DND-41 (cell line): Measurements from ENCODE around the gene C1QB.

Experiments
- ATAC-seq: fragments of 200-7000 bp; cut with Tn5 transposase; 3 replicates; pipeline ENCODE4 v1.9.1; 2021; ENCODE audit warnings: low read depth; ENCODE audit not compliant: insufficient read depth
- DNase-seq: peaks from one replicate; pipeline ENCODE4 v3.0.0-alpha.2; 2020
- H2AFZ ChIP-seq: 2 replicates; pipeline ENCODE4 v1.6.0; 2012; ENCODE audit warnings: low read depth, low read length
- H3K27ac ChIP-seq: 2 replicates; pipeline ENCODE4 v1.5.1; 2012; ENCODE audit warnings: low read length, inconsistent platforms
- H3K27me3 ChIP-seq: fragments of 200-600 bp; sonication (generic); 2 replicates; pipeline ENCODE4 v1.6.0; 2012; ENCODE audit warnings: low read length, mild to moderate bottlenecking, inconsistent platforms; ENCODE audit not compliant: insufficient read depth, poor library complexity
- H3K36me3 ChIP-seq: 2 replicates; pipeline ENCODE4 v1.5.1; 2012; ENCODE audit warnings: low read length, inconsistent platforms; ENCODE audit not compliant: insufficient read depth
- H3K4me1 ChIP-seq: 2 replicates; pipeline ENCODE4 v1.5.1; 2012; ENCODE audit warnings: mild to moderate bottlenecking, low read length; ENCODE audit not compliant: insufficient read depth
- H3K4me2 ChIP-seq: 2 replicates; pipeline ENCODE4 v1.6.0; 2012; ENCODE audit warnings: mild to moderate bottlenecking, moderate library complexity, low read length, inconsistent platforms; ENCODE audit not compliant: insufficient read depth
- H3K4me3 ChIP-seq, 2 experiments: fragments of 200-600 bp in 1 of 2; shearing (Covaris generic) in 1 of 2; 2 replicates each; pipeline ENCODE4 v1.5.1; 2012 to 2016; ENCODE audit warnings: inconsistent platforms in 2 of 2, low read length in 2 of 2, mild to moderate bottlenecking in 2 of 2, low read depth in 1 of 2, moderate library complexity in 1 of 2
- H3K79me2 ChIP-seq: 2 replicates; pipeline ENCODE4 v1.6.0; 2012; ENCODE audit warnings: low read length, inconsistent platforms; ENCODE audit not compliant: insufficient read depth
- H3K9ac ChIP-seq: 2 replicates; pipeline ENCODE4 v1.6.0; 2012; ENCODE audit warnings: low read depth, mild to moderate bottlenecking, inconsistent platforms, low read length, moderate library complexity
- H3K9me3 ChIP-seq: 2 replicates; pipeline ENCODE4 v1.5.1; 2012; ENCODE audit warnings: low read length, moderate library complexity, mild to moderate bottlenecking, inconsistent platforms; ENCODE audit not compliant: insufficient read depth, severe bottlenecking
- H4K20me1 ChIP-seq: 2 replicates; pipeline ENCODE4 v1.6.0; 2012; ENCODE audit warnings: low read length; ENCODE audit not compliant: insufficient read depth
- CTCF ChIP-seq: IDR thresholded peaks from 2 replicates; pipeline ENCODE4 v1.5.1; 2012; ENCODE audit warnings: borderline replicate concordance, low read length, moderate library complexity, mild to moderate bottlenecking; ENCODE audit not compliant: poor library complexity, severe bottlenecking; ENCODE audit errors: extremely low read depth
- EZH2 ChIP-seq: IDR thresholded peaks from 3 replicates; pipeline ENCODE4 v1.6.1; 2012; ENCODE audit warnings: borderline replicate concordance, low read depth, mild to moderate bottlenecking, moderate library complexity, low read length, inconsistent platforms; ENCODE audit not compliant: severe bottlenecking

The C1QB gene

GRCh38 chr1:22641247-22641646 lies 11.8 kb upstream of the C1QB start:
- no peak overlapping the region for H3K4me2 ChIP-seq
- peaks cover 4% of the 10 kb centered on the region for H3K4me1 ChIP-seq
- H3K36me3 ChIP-seq, result no peaks in the 10 kb centered on the region
- H3K9me3 ChIP-seq, result no peaks in the 10 kb centered on the region
- no peaks in the 10 kb centered on the region for H3K79me2 ChIP-seq
- H2AFZ ChIP-seq, result no peak overlapping the region
- TF ChIP-seq CTCF (no peak), EZH2 (no peak)
- no peaks in the 10 kb centered on the region for H3K27me3 ChIP-seq
- H3K4me3 ChIP-seq, result no peak overlapping the region
- DNase-seq, result no peak
- H3K9ac ChIP-seq, result no peak overlapping the region
- no peak overlapping the region for H3K27ac ChIP-seq
- ATAC-seq, result no peak
- H4K20me1 ChIP-seq, result peaks cover 13% of the 10 kb centered on the region

- H3K79me2 ChIP-seq, result no peaks in the 10 kb centered on the region
- no peaks in the 10 kb centered on the region for H3K36me3 ChIP-seq
- no peak overlapping the region for H3K27ac ChIP-seq
- peak; percentile 95 for ATAC-seq
- no peaks in the 10 kb centered on the region for H3K9me3 ChIP-seq
- H2AFZ ChIP-seq, result no peak overlapping the region
- H3K27me3 ChIP-seq, result no peaks in the 10 kb centered on the region
- H3K4me2 ChIP-seq, result no peak overlapping the region
- no peak overlapping the region for H3K4me3 ChIP-seq
- H4K20me1 ChIP-seq, result peaks cover 13% of the 10 kb centered on the region
- peaks cover 4% of the 10 kb centered on the region for H3K4me1 ChIP-seq
- DNase-seq, result peak; percentile 74
- no peak overlapping the region for H3K9ac ChIP-seq
- TF ChIP-seq CTCF (peak; percentile 92), EZH2 (no peak)
Measured at GRCh38 chr1:22641906-22642636, 11.0 kb upstream of the C1QB start.

- Histone ChIP-seq H3K27me3 (no peaks in the 10 kb centered on the region), H4K20me1 (peaks cover 13% of the 10 kb centered on the region), H3K27ac (no peak within 1 kb of the TSS), H3K9ac (no peak within 1 kb of the TSS), H2AFZ (no peak within 1 kb of the TSS), H3K9me3 (no peaks in the 10 kb centered on the region), H3K79me2 (no peaks in the 10 kb centered on the region), H3K4me1 (peaks cover 4% of the 10 kb centered on the region), H3K36me3 (no peaks in the 10 kb centered on the region), H3K4me2 (no peak within 1 kb of the TSS), H3K4me3 (no peak within 1 kb of the TSS)
- no peak for DNase-seq
- ATAC-seq, result no peak
- TF ChIP-seq CTCF (no peak), EZH2 (no peak)
Measured at GRCh38 chr1:22643381-22643780, 9.7 kb upstream of the C1QB start, which contains the start of gene C1QC. TSS of gene C1QC (plus strand) at chr1:22643633. CDS start at chr1:22644024, 391 bp downstream.
